H9 (cell line): Measurements from ENCODE around the gene JAML. TPM values are rescaled to one million over a fixed set of nuclear protein-coding genes. Genes with fewer than 3 reads are reported as not detected.

Source experiments
- DNase-seq: peaks from one replicate; pipeline ENCODE4 v3.0.0-alpha.2; 2017
- H2AFZ ChIP-seq: one replicate; pipeline ENCODE4 v1.6.1; 2013; ENCODE audit warnings: mild to moderate bottlenecking, low read length, control low read depth, moderate library complexity
- H2AK5ac ChIP-seq: 2 replicates; pipeline ENCODE4 v1.6.1; 2013; ENCODE audit warnings: low read length, control low read depth, mixed read lengths; ENCODE audit not compliant: insufficient read length
- H2BK120ac ChIP-seq: one replicate; pipeline ENCODE4 v1.6.1; 2013; ENCODE audit warnings: low read depth, mild to moderate bottlenecking, low read length, control low read depth, inconsistent platforms; ENCODE audit not compliant: poor library complexity, severe bottlenecking
- H2BK12ac ChIP-seq: 2 replicates; pipeline ENCODE4 v1.6.1; 2013; ENCODE audit warnings: low read length, control low read depth, mixed read lengths, low read depth; ENCODE audit not compliant: insufficient read length
- H2BK15ac ChIP-seq: 2 replicates; pipeline ENCODE4 v1.6.1; 2013; ENCODE audit warnings: low read depth, low read length, control low read depth
- H2BK20ac ChIP-seq: one replicate; pipeline ENCODE4 v1.6.1; 2013; ENCODE audit warnings: low read depth, mild to moderate bottlenecking, low read length, control low read depth, inconsistent platforms; ENCODE audit not compliant: poor library complexity, severe bottlenecking
- H2BK5ac ChIP-seq: 2 replicates; pipeline ENCODE4 v1.6.1; 2013; ENCODE audit warnings: low read length, control low read depth, mixed read lengths; ENCODE audit not compliant: insufficient read length
- H3K14ac ChIP-seq: 2 replicates; pipeline ENCODE4 v1.6.1; 2013; ENCODE audit warnings: low read length, control low read depth; ENCODE audit not compliant: insufficient read depth
- H3K18ac ChIP-seq: 2 replicates; pipeline ENCODE4 v1.6.1; 2013; ENCODE audit warnings: low read depth, mild to moderate bottlenecking, mixed read lengths, low read length, control low read depth; ENCODE audit not compliant: insufficient read length
- H3K23ac ChIP-seq: 2 replicates; pipeline ENCODE4 v1.6.1; 2013; ENCODE audit warnings: low read length, control low read depth, mixed read lengths, low read depth; ENCODE audit not compliant: insufficient read length
- H3K23me2 ChIP-seq: 2 replicates; pipeline ENCODE4 v1.6.1; 2013; ENCODE audit warnings: low read depth, mild to moderate bottlenecking, mixed read lengths, low read length, control low read depth; ENCODE audit not compliant: insufficient read length, poor library complexity, severe bottlenecking
- H3K27ac ChIP-seq: 2 replicates; pipeline ENCODE4 v1.5.1; 2013; ENCODE audit warnings: low read length, control low read depth, mixed read lengths, low read depth; ENCODE audit not compliant: insufficient read length
- H3K27me3 ChIP-seq: 2 replicates; pipeline ENCODE4 v1.6.1; 2013; ENCODE audit warnings: low read length, control low read depth, inconsistent platforms; ENCODE audit not compliant: insufficient read depth
- H3K4ac ChIP-seq: 2 replicates; pipeline ENCODE4 v1.6.1; 2013; ENCODE audit warnings: low read depth, mild to moderate bottlenecking, control low read depth, inconsistent platforms, low read length, moderate library complexity
- H3K4me1 ChIP-seq: 2 replicates; pipeline ENCODE4 v1.6.1; 2013; ENCODE audit warnings: low read length, control low read depth, inconsistent platforms; ENCODE audit not compliant: insufficient read depth
- H3K4me2 ChIP-seq: 2 replicates; pipeline ENCODE4 v1.6.1; 2013; ENCODE audit warnings: low read length, control low read depth, mixed read lengths; ENCODE audit not compliant: insufficient read length, insufficient read depth
- H3K56ac ChIP-seq: 2 replicates; pipeline ENCODE4 v1.6.1; 2013; ENCODE audit warnings: low read depth, mild to moderate bottlenecking, mixed read lengths, low read length, control low read depth; ENCODE audit not compliant: insufficient read length
- H3K79me1 ChIP-seq: 2 replicates; pipeline ENCODE4 v1.6.1; 2013; ENCODE audit warnings: low read depth, mild to moderate bottlenecking, moderate library complexity, low read length, control low read depth, inconsistent platforms; ENCODE audit not compliant: insufficient read depth, poor library complexity, severe bottlenecking
- H3K79me2 ChIP-seq: 2 replicates; pipeline ENCODE4 v1.6.1; 2013; ENCODE audit warnings: low read length, control low read depth, inconsistent platforms; ENCODE audit not compliant: insufficient read depth
- H3K9ac ChIP-seq: 2 replicates; pipeline ENCODE4 v1.6.1; 2013; ENCODE audit warnings: low read length, control low read depth, mixed read lengths; ENCODE audit not compliant: insufficient read length; ENCODE audit errors: extremely low read depth
- H3K9me3 ChIP-seq: one replicate; pipeline ENCODE4 v1.6.1; 2013; ENCODE audit warnings: low read depth, low read length, inconsistent platforms; ENCODE audit not compliant: control insufficient read depth
- H3T11ph ChIP-seq: one replicate; pipeline ENCODE4 v1.6.1; 2013; ENCODE audit warnings: mild to moderate bottlenecking, low read length, control low read depth, inconsistent platforms
- H4K20me1 ChIP-seq: one replicate; pipeline ENCODE4 v1.6.1; 2013; ENCODE audit not compliant: control insufficient read depth, insufficient read length, insufficient read depth
- H4K5ac ChIP-seq: 2 replicates; pipeline ENCODE4 v1.6.1; 2013; ENCODE audit warnings: low read depth, mild to moderate bottlenecking, mixed read lengths, low read length, control low read depth; ENCODE audit not compliant: insufficient read length
- H4K8ac ChIP-seq: replicated peaks from 2 replicates; pipeline ENCODE4 v1.6.1; 2013; ENCODE audit warnings: low read length, control low read depth, mixed read lengths, low read depth; ENCODE audit not compliant: insufficient read length
- H4K91ac ChIP-seq: 2 replicates; pipeline ENCODE4 v1.6.1; 2013; ENCODE audit warnings: low read depth, mild to moderate bottlenecking, moderate library complexity, mixed read lengths, low read length, control low read depth; ENCODE audit not compliant: insufficient read length
- H3K27ac Mint-ChIP-seq, 3 experiments: 2 replicates in 2 of 3; 3 replicates in 1 of 3; pipeline ENCODE4 v1.8.0; 2020 to 2021; ENCODE audit warnings: mixed read lengths in 3 of 3, mild to moderate bottlenecking in 1 of 3, moderate library complexity in 1 of 3
- H3K27me3 Mint-ChIP-seq: 2 replicates; pipeline ENCODE4 v1.8.0; 2021; ENCODE audit warnings: low read depth, mild to moderate bottlenecking, moderate library complexity, mixed read lengths
- H3K36me3 Mint-ChIP-seq, 3 experiments: 2 replicates in 2 of 3; 3 replicates in 1 of 3; pipeline ENCODE4 v1.8.0; 2020 to 2021; ENCODE audit warnings: low read depth in 3 of 3, mixed read lengths in 3 of 3; ENCODE audit not compliant: insufficient read depth in 1 of 3
- H3K4me1 Mint-ChIP-seq, 2 experiments: 2 replicates each; pipeline ENCODE4 v1.8.0; 2020; ENCODE audit warnings: mixed read lengths in 2 of 2
- H3K4me3 Mint-ChIP-seq, 2 experiments: 2 replicates in 1 of 2; 3 replicates in 1 of 2; pipeline ENCODE4 v1.8.0; 2020 to 2021; ENCODE audit warnings: mild to moderate bottlenecking in 2 of 2, mixed read lengths in 2 of 2, moderate library complexity in 1 of 2
- H3K9me3 Mint-ChIP-seq, 2 experiments: 2 replicates in 1 of 2; 3 replicates in 1 of 2; pipeline ENCODE4 v1.8.0; 2020; ENCODE audit warnings: mild to moderate bottlenecking in 2 of 2, mixed read lengths in 2 of 2, moderate library complexity in 1 of 2
- CTCF ChIP-seq: fragments of 200-600 bp; sonication (generic); conservative IDR thresholded peaks from 3 replicates; pipeline ENCODE4 v1.8.0; 2021; ENCODE audit warnings: antibody characterized with exemption, mild to moderate bottlenecking
- WGBS: extraction: QIAGEN DNeasy Blood & Tissue Kit; methylation state at CpG from one replicate; pipeline ENCODE4 v1.1.7; 2013; ENCODE audit warnings: missing lambda C conversion rate, low lambda C conversion rate, mixed read lengths; ENCODE audit not compliant: insufficient read length; ENCODE audit errors: extremely low coverage; 5-methylcytosine and 5-hydroxymethylcytosine counted together
- total RNA-seq: library from RNA; stranded (reverse); gene quantifications from 2 replicates; pipeline ENCODE4 v1.2.1, GENCODE V29; 2021

Gene JAML
- total RNA-seq, 1 experiment from 2014 or later = 0.48 TPM

- H3K23me2 ChIP-seq = peaks cover 4% of the 10 kb centered on the region
- H2BK20ac ChIP-seq = no peak overlapping the region
- Mint-ChIP-seq H3K9me3 (no peaks in the 10 kb centered on the region; a peak in 1 of 5 replicates), H3K4me1 (peaks cover 25 to 31% of the 10 kb centered on the region in 2 experiments), H3K36me3 (no peaks in the 10 kb centered on the region), H3K4me3 (no peak overlapping the region), H3K27ac (no peak overlapping the region), H3K27me3 (peaks cover 89% of the 10 kb centered on the region)
- no peak overlapping the region for H4K91ac ChIP-seq
- no peaks in the 10 kb centered on the region for H4K20me1 ChIP-seq
- H3K4ac ChIP-seq = no peak overlapping the region
- H3K27me3 ChIP-seq = peaks cover 8% of the 10 kb centered on the region; the same call in 1 of the 2 replicates
- H3K27ac ChIP-seq = no peak overlapping the region
- WGBS = no CpG with 5 or more reads among the region's 4 CpGs
- no peak overlapping the region for H3K23ac ChIP-seq
- H2BK12ac ChIP-seq = no peak overlapping the region
- no peak overlapping the region for H3K9ac ChIP-seq
- no peaks in the 10 kb centered on the region for H3K79me1 ChIP-seq
- no peak overlapping the region for H2AFZ ChIP-seq
- no peak overlapping the region for H2BK15ac ChIP-seq
- H4K5ac ChIP-seq = no peak overlapping the region
- DNase-seq = no peak
- H4K8ac ChIP-seq = no peak overlapping the region
- no peak overlapping the region for H2AK5ac ChIP-seq
- no peaks in the 10 kb centered on the region for H3K79me2 ChIP-seq
- no peak overlapping the region for H3T11ph ChIP-seq
- TF ChIP-seq CTCF = no peak
- no peak overlapping the region for H3K56ac ChIP-seq
- H3K4me2 ChIP-seq = no peak overlapping the region
- H2BK5ac ChIP-seq = no peak overlapping the region
- H3K14ac ChIP-seq = no peak overlapping the region
- H2BK120ac ChIP-seq = no peak overlapping the region
- no peaks in the 10 kb centered on the region for H3K9me3 ChIP-seq
- no peaks in the 10 kb centered on the region; the same call in none of the 2 replicates for H3K4me1 ChIP-seq
- H3K18ac ChIP-seq = no peak overlapping the region
Observed at GRCh38 chr11:118267486-118267885, 42.7 kb upstream of the JAML start.
